Measurements from ENCODE around the gene SLC13A1. TPM values are rescaled to one million over a fixed set of nuclear protein-coding genes. Genes with fewer than 3 reads are reported as not detected.

SLC13A1 gene
- total and polyA plus RNA-seq, 10 of the 15 experiments (the other 5 are each of a cell fraction or from before 2014, with no cell fraction given) = 0.10 TPM; not detected in 9

DNA sequence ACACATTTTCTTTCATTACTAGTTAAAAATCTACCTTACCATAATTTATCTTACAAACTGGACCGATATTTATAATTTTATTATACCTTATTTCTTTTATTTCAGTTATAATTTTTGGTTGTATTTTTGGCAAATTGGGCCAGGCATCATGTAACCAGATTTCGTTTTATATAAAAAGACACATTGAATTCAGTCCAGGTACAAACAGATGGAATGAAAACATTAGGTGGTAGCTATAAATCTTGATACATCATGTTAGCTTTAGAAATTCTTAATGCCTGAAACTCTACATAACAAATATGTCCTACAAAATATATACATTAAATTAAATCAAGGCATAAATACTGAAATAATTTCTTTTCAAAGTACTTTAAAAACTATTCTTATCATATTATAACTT, 73.1 kb downstream of the SLC13A1 start:
- Histone ChIP-seq H3K36me3 (ENCODE audit: control insufficient read depth in 2 of 2, insufficient read depth in 2 of 2, low read length in 1 of 2) (no peaks in the 10 kb centered on the region), H3K9ac (ENCODE audit: control insufficient read depth, insufficient read depth, low read length) (no peak overlapping the region), H4K20me1 (ENCODE audit: control insufficient read depth, insufficient read depth) (no peaks in the 10 kb centered on the region), H3K4me2 (ENCODE audit: control insufficient read depth, insufficient read depth) (no peak overlapping the region), H3K79me2 (ENCODE audit: control insufficient read depth, insufficient read depth, low read length) (no peaks in the 10 kb centered on the region), H3K27me3 (replicated peaks in 1 of 2; ENCODE audit: control insufficient read depth in 2 of 2, insufficient read depth in 2 of 2, low read length in 1 of 2) (no peaks in the 10 kb centered on the region), H3K9me3 (replicated peaks; ENCODE audit: control insufficient read depth, insufficient read depth, low read length) (no peaks in the 10 kb centered on the region), H3K4me3 (no peak overlapping the region), H2AFZ (ENCODE audit: control insufficient read depth, low read depth, low read length) (no peak overlapping the region), H3K27ac (ENCODE audit: control insufficient read depth, insufficient read depth) (no peak overlapping the region), H3K4me1 (ENCODE audit: control insufficient read depth, insufficient read depth, low read length) (no peaks in the 10 kb centered on the region)
- ChIA-PET POLR2A (no interaction called here), SMC1A (ENCODE audit: uncharacterized antibody, unreplicated experiment) (interaction anchor here (0.8 to 1.7 kb wide), 3 partner anchors 22 to 283 kb away, joined by 3 to 5 read pairs (median 3); no protein-coding TSS in a partner anchor), CTCF (interaction anchor here (2.9 kb wide), 1 partner anchor 27 kb away, joined by 12 read pairs; no protein-coding TSS in a partner anchor), RAD21 (ENCODE audit: unreplicated experiment) (interaction anchor here (0.5 kb wide), 1 partner anchor 595 kb away, joined by 3 read pairs; no protein-coding TSS in a partner anchor)
- in situ Hi-C loops (cut with MboI) (no loop called here), intact Hi-C loops (cut with micrococcal nuclease; ENCODE audit: unreplicated experiment) (no loop called here)
- no peak for ATAC-seq
- no peak for DNase-seq (ENCODE audit: low read depth, low spot score)
- TF ChIP-seq SP1 (IDR thresholded peaks at IDR 0.05; ENCODE audit: low read depth, low read length) (no peak), SMARCA5 (IDR thresholded peaks at IDR 0.05) (no peak), BCL11A (IDR thresholded peaks at IDR 0.05; ENCODE audit: low read depth, low read length) (no peak), HDGF (IDR thresholded peaks at IDR 0.05) (no peak), KLF5 (IDR thresholded peaks at IDR 0.05; ENCODE audit: partially characterized antibody) (no peak), TAF1 (IDR thresholded peaks at IDR 0.05; ENCODE audit: borderline replicate concordance, low read depth, low read length) (no peak), MTA2 (IDR thresholded peaks at IDR 0.05; ENCODE audit: low read depth) (no peak), HDAC2 (IDR thresholded peaks at IDR 0.05) (no peak), MEF2B (IDR thresholded peaks at IDR 0.05; ENCODE audit: partially characterized antibody, poor library complexity, severe bottlenecking) (no peak), USF1 (IDR thresholded peaks at IDR 0.05; ENCODE audit: borderline replicate concordance, extremely low read length, insufficient read depth, low read depth, low read length) (no peak), E4F1 (IDR thresholded peaks at IDR 0.05; ENCODE audit: borderline replicate concordance, partially characterized antibody) (no peak), ZZZ3 (IDR thresholded peaks at IDR 0.05; ENCODE audit: control insufficient read depth, insufficient read length, low read depth) (no peak), MYB (IDR thresholded peaks at IDR 0.05; ENCODE audit: borderline replicate concordance, low read depth, low read length) (no peak), IKZF1 (conservative IDR thresholded peaks at IDR 0.05) (no peak)
- TF ChIP-seq, protein P1, sequence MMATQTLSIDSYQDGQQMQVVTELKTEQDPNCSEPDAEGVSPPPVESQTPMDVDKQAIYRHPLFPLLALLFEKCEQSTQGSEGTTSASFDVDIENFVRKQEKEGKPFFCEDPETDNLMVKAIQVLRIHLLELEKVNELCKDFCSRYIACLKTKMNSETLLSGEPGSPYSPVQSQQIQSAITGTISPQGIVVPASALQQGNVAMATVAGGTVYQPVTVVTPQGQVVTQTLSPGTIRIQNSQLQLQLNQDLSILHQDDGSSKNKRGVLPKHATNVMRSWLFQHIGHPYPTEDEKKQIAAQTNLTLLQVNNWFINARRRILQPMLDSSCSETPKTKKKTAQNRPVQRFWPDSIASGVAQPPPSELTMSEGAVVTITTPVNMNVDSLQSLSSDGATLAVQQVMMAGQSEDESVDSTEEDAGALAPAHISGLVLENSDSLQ (IDR thresholded peaks at IDR 0.05) = no peak
- TF ChIP-seq, protein P2, sequence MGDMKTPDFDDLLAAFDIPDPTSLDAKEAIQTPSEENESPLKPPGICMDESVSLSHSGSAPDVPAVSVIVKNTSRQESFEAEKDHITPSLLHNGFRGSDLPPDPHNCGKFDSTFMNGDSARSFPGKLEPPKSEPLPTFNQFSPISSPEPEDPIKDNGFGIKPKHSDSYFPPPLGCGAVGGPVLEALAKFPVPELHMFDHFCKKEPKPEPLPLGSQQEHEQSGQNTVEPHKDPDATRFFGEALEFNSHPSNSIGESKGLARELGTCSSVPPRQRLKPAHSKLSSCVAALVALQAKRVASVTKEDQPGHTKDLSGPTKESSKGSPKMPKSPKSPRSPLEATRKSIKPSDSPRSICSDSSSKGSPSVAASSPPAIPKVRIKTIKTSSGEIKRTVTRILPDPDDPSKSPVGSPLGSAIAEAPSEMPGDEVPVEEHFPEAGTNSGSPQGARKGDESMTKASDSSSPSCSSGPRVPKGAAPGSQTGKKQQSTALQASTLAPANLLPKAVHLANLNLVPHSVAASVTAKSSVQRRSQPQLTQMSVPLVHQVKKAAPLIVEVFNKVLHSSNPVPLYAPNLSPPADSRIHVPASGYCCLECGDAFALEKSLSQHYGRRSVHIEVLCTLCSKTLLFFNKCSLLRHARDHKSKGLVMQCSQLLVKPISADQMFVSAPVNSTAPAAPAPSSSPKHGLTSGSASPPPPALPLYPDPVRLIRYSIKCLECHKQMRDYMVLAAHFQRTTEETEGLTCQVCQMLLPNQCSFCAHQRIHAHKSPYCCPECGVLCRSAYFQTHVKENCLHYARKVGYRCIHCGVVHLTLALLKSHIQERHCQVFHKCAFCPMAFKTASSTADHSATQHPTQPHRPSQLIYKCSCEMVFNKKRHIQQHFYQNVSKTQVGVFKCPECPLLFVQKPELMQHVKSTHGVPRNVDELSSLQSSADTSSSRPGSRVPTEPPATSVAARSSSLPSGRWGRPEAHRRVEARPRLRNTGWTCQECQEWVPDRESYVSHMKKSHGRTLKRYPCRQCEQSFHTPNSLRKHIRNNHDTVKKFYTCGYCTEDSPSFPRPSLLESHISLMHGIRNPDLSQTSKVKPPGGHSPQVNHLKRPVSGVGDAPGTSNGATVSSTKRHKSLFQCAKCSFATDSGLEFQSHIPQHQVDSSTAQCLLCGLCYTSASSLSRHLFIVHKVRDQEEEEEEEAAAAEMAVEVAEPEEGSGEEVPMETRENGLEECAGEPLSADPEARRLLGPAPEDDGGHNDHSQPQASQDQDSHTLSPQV (IDR thresholded peaks at IDR 0.05) = no peak
- FAIRE-seq = no peak
- no TSS peak for BruUV-seq (replicated peaks)
- WGBS (ENCODE audit: insufficient coverage, insufficient replicate concordance, low lambda C conversion rate, missing lambda C conversion rate) = 39% methylated on average over 2 of the region's 2 CpGs

Measured in GM12878 (cell line).